ENCODE results near the gene AFAP1.

DNA sequence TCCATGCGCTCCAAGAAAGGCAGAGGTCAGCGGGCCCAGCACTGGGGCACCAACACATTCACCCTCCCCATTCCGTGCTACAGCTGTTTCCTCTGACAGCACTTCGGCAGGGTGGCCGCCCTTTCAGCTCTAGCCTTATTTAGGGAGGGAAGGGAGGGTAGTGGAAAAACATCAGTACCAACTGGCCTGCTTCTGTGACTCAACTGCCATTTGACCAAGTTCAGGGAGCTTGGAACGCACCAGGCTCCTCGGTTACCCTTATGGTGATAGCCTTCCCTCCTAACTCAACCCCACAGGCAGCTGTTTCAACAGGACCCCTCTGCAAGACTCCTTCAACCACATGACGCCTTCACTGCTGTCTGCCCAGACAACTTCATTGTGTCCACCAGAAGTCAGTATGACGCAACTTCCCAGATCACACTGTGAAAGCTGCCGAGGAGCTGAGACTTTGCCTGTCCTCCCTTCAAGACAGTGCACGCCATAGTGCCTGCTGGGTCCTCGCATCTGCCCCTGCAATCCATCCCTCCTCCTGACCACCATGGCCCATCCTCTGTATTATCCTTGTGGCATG lies 132.2 kb downstream of the AFAP1 start:
- TF ChIP-seq EZH2 (IDR thresholded peaks at IDR 0.05; ENCODE audit: borderline replicate concordance, insufficient read depth, low read depth, low read length, poor library complexity, severe bottlenecking), result no peak
- TF ChIP-seq, protein P1, sequence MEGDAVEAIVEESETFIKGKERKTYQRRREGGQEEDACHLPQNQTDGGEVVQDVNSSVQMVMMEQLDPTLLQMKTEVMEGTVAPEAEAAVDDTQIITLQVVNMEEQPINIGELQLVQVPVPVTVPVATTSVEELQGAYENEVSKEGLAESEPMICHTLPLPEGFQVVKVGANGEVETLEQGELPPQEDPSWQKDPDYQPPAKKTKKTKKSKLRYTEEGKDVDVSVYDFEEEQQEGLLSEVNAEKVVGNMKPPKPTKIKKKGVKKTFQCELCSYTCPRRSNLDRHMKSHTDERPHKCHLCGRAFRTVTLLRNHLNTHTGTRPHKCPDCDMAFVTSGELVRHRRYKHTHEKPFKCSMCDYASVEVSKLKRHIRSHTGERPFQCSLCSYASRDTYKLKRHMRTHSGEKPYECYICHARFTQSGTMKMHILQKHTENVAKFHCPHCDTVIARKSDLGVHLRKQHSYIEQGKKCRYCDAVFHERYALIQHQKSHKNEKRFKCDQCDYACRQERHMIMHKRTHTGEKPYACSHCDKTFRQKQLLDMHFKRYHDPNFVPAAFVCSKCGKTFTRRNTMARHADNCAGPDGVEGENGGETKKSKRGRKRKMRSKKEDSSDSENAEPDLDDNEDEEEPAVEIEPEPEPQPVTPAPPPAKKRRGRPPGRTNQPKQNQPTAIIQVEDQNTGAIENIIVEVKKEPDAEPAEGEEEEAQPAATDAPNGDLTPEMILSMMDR (IDR thresholded peaks at IDR 0.05), result no peak

Data from B cell (primary cell).